ENCODE measurements around the gene FOXL1.
A peak's percentile ranks its signal among the peaks of the same experiment; 100 is the strongest.

Gene FOXL1

GRCh38 chr16:86568677-86569623, 9.4 kb upstream of the FOXL1 start:
- DNase-seq (ENCODE audit: low read depth): no peak

GRCh38 chr16:86569701-86570447, 8.5 kb upstream of the FOXL1 start:
- no peak for DNase-seq (ENCODE audit: low read depth)

DNA sequence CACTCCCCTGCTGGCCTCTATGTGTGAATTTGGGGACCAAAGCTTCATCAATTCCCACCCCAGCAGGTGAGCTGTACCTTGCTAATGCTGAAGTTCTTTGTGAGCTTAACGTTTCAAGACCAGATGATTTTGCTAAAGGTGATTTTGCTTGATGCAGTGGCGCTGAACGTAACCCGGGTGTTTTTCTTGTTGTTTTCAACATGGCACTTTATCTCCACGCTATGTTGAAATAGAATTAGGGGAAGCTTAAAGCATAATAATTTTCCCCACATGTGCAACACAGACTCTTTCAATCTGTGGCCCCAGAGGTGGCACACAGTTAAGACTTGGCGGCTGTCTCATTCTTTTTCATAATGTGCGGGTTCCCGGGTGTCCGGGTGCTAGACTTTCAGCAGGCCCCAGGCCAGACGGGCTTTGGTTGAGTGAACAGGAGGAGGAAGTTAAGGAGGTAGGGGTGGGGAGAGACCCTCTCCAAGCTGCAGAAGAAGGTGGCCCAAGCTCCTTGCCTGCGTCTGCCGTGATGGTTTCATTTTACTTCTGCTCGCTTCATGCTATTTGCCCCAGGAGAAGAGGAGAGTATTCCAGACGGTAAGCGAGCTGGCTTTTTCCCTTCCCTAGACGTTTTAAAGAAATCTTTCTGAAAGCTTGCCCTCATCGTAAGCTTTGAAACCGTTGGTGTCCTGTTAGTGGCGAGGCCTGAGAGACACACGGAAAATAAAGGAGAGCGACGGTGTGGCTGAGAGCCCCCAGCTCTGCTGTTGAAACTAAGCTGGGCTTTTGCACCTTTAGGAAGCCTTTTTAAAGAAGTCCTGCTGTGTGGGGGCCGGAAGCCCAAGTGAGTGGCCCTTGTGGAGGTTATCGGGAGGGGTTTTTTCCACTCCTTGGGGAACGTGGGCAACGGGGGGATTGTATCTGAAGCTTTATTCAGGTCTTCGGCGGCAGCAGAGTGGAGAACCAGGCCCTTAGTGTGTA, 7.5 kb upstream of the FOXL1 start:
- DNase-seq (ENCODE audit: low read depth): no peak

DNA sequence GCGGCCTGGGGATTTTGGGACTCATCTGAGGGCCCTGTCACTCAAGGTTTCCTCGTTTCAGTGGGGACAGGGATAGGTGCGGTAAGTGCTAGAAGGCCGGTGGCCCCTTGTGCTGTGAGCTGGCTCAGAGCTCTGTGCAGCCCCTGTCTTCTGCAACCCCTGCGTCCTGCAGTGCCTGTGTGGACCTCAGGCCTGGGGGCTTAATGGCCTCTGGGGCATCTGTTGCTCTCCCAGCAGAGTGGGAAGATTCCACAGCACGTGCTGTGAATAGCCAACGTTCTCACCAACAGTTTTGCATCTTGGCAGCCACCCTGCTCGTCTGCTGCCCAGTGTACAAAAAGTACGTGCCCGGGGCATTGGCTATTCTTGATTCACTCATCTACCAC, 6.8 kb upstream of the FOXL1 start:
- DNase-seq (ENCODE audit: low read depth): no peak

GRCh38 chr16:86572041-86572521, 6.3 kb upstream of the FOXL1 start:
- DNase-seq (ENCODE audit: low read depth): no peak

GRCh38 chr16:86572606-86573005, 5.7 kb upstream of the FOXL1 start:
- no peak for DNase-seq (ENCODE audit: low read depth)

- no peak for DNase-seq (ENCODE audit: low read depth)
Measured at GRCh38 chr16:86573215-86573614, 5.1 kb upstream of the FOXL1 start.

GRCh38 chr16:86573646-86574508, 4.5 kb upstream of the FOXL1 start:
- no peak for DNase-seq (ENCODE audit: low read depth)

GRCh38 chr16:86574646-86575045, 3.7 kb upstream of the FOXL1 start:
- DNase-seq (ENCODE audit: low read depth): no peak

- DNase-seq (ENCODE audit: low read depth): peak; percentile 38
Measured at GRCh38 chr16:86575095-86575685, 3.2 kb upstream of the FOXL1 start.

GRCh38 chr16:86575754-86576557, 2.4 kb upstream of the FOXL1 start:
- peak; percentile 98 for DNase-seq (ENCODE audit: low read depth)

GRCh38 chr16:86576591-86577313, 1.6 kb upstream of the FOXL1 start:
- DNase-seq (ENCODE audit: low read depth): peak; percentile 59

DNA sequence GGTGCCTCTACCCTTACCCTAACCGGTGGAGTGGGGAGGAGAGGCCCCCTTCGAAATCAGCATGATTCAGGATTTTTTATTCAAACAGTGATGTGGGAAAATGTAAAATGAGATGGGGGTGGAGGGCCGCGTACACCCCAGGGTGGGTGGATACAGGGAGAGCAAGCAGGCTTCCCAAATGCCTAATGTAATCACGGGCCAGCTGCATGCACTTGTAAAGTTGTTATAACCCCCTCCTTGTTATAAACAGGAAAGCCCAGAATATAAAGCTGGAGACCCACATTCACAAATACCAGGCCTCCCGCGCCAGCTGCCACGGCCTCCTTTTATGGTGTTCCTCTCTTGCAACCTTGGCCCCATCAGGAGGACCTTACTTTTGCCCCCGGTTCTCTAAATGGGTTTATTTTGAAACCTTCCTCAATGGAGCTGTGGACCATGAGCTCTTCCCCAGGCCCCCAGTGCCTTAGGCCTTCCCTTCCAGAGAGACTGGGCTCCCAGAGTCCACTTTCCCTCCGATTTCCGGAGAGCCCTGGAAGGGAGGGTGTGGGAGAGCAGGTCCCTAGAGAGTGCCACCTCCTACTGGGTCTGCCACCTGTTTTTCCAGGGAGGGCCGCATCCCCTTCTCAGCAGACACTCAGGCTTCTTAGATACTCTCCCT, 906 bp upstream of the FOXL1 start:
- DNase-seq (ENCODE audit: low read depth): peak; percentile 52

DNA sequence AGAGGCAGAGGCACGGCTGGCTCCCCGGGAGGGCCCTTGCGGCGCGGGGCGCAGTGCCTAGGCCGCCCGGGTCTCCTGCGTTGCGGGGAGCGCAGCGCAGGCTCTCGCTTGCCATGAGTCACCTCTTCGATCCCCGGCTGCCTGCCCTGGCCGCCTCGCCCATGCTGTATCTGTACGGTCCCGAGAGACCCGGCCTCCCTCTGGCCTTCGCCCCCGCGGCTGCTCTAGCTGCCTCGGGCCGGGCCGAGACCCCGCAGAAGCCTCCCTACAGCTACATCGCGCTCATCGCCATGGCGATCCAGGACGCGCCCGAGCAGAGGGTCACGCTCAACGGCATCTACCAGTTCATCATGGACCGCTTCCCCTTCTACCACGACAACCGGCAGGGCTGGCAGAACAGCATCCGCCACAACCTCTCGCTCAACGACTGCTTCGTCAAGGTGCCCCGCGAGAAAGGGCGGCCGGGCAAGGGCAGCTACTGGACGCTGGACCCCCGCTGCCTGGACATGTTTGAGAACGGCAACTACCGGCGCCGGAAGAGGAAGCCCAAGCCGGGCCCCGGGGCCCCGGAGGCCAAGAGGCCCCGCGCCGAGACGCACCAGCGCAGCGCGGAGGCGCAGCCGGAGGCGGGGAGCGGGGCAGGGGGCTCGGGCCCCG, 390 bp downstream of the FOXL1 start:
- peak; percentile 87 for DNase-seq (ENCODE audit: low read depth)

- peak; percentile 59 for DNase-seq (ENCODE audit: low read depth)
Measured at GRCh38 chr16:86579268-86580062, 1.1 kb downstream of the FOXL1 start.

DNA sequence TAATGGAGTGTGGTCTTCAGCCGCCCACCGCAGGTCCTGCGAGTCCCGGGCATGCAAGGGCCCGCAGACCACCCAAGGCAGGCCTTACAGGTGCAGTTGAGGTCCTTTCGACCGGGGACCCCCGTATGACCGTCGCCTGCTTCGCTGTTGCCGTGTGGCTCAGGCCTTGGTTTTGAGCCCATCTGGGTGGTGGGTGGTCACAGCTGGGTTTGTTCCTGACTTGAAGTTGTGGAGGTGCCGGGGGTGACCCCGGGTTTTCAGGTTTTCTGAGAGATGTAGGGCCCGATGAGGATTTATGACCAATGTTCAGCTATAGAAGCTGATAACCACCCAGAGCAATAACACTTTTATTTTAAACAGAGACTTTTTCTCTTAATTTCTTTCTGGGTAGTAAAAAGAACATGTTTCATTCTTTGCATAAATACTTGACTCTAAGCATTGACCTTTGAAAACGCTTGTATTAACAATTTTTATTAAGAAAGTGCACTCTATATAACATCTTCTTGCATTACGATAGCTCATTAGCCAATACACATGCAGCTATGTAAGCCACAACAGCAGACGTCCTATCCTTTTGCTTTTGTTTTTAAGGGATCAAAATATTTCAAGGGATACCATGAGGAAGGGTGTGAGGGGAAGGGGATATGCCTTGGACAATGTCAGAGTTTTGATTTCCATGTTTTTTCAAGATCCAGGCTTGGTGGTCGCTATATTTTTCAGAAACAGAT, 1.9 kb downstream of the FOXL1 start:
- peak; percentile 54 for DNase-seq (ENCODE audit: low read depth)
